Measurements from ENCODE around the gene AGL. TPM values are rescaled to one million over a fixed set of nuclear protein-coding genes. Genes with fewer than 3 reads are reported as not detected.
A peak's percentile ranks its signal among the peaks of the same experiment; 100 is the strongest.
"Not testable (repeated sequence)": the region's sequence is repeated elsewhere in the genome, so short reads cannot be mapped to it uniquely, and the experiment has no call there.

The AGL gene
- total and polyA plus RNA-seq, 5 experiments from 2014 or later: 9.8 to 20.0 (median 11.8) TPM

- POLR2A ChIA-PET: interaction anchor here (1.2 kb wide), 1 partner anchor 9 kb away, joined by 3 read pairs; no protein-coding TSS in a partner anchor
- H3K36me3 Mint-ChIP-seq: peaks cover 0 to 7% (median 5%) of the 10 kb centered on the region in 3 donors
- H3K4me1 Mint-ChIP-seq: no peaks in the 10 kb centered on the region
- ATAC-seq: no peak
- H3K9me3 Mint-ChIP-seq: peaks cover 0 to 6% (median 0%) of the 10 kb centered on the region in 9 donors
- no peak for DNase-seq
- H3K27me3 Mint-ChIP-seq: peaks cover 0 to 10% (median 4%) of the 10 kb centered on the region in 5 donors
- H3K4me3 Mint-ChIP-seq: no peak overlapping the region
- H3K27ac Mint-ChIP-seq: no peak overlapping the region
These were observed 22.2 kb upstream of the AGL start for GRCh38 chr1:99827970-99828369.

GRCh38 chr1:99829269-99829668, 20.9 kb upstream of the AGL start:
- Mint-ChIP-seq H3K27ac (no peak overlapping the region), H3K4me3 (no peak overlapping the region), H3K36me3 (peaks cover 0 to 7% (median 5%) of the 10 kb centered on the region in 3 donors), H3K9me3 (peaks cover 0 to 6% (median 0%) of the 10 kb centered on the region in 9 donors), H3K27me3 (peaks cover 0 to 10% (median 4%) of the 10 kb centered on the region in 5 donors), H3K4me1 (no peaks in the 10 kb centered on the region)
- DNase-seq (no peak), ATAC-seq (no peak)
- POLR2A ChIA-PET: no interaction called here

- H3K27me3 Mint-ChIP-seq, H3K36me3 Mint-ChIP-seq, H3K9me3 Mint-ChIP-seq, POLR2A ChIA-PET, H3K27ac Mint-ChIP-seq, ATAC-seq, H3K4me1 Mint-ChIP-seq, H3K4me3 Mint-ChIP-seq, DNase-seq: not testable (repeated sequence)
These were observed 16.2 kb upstream of the AGL start for GRCh38 chr1:99833911-99834310.

- ATAC-seq, H3K4me3 Mint-ChIP-seq, POLR2A ChIA-PET, H3K4me1 Mint-ChIP-seq, DNase-seq, H3K27me3 Mint-ChIP-seq, H3K27ac Mint-ChIP-seq: not testable (repeated sequence)
- H3K36me3 Mint-ChIP-seq: peaks cover 0 to 14% (median 2%) of the 10 kb centered on the region in 3 donors
- peaks cover 0 to 21% (median 5%) of the 10 kb centered on the region in 9 donors for H3K9me3 Mint-ChIP-seq
These were observed 13.7 kb upstream of the AGL start for GRCh38 chr1:99836171-99837103.

GRCh38 chr1:99840353-99840752, 9.8 kb upstream of the AGL start:
- POLR2A ChIA-PET: not testable (repeated sequence)

GRCh38 chr1:99843760-99844159, 6.4 kb upstream of the AGL start:
- POLR2A ChIA-PET: no interaction called here
- Mint-ChIP-seq H3K36me3 (peaks cover 0 to 14% (median 0%) of the 10 kb centered on the region in 3 donors), H3K9me3 (peaks cover 0 to 19% (median 5%) of the 10 kb centered on the region in 9 donors), H3K4me1 (peaks cover under 1 to 4% (median 3%) of the 10 kb centered on the region in 4 donors), H3K27me3 (peaks cover 0 to 2% (median 0%) of the 10 kb centered on the region in 5 donors), H3K27ac (no peak overlapping the region), H3K4me3 (no peak overlapping the region)
- DNase-seq: no peak
- no peak for ATAC-seq

More at GRCh38 chr1:99840353-99840752, 9.8 kb upstream of the AGL start:
- H3K4me1 Mint-ChIP-seq, H3K27me3 Mint-ChIP-seq, H3K27ac Mint-ChIP-seq, H3K4me3 Mint-ChIP-seq, DNase-seq, ATAC-seq: not testable (repeated sequence)
- Mint-ChIP-seq H3K36me3 (peaks cover 0 to 14% (median 0%) of the 10 kb centered on the region in 3 donors), H3K9me3 (peaks cover 0 to 21% (median 5%) of the 10 kb centered on the region in 9 donors)

GRCh38 chr1:99845201-99845600, 5.0 kb upstream of the AGL start:
- POLR2A ChIA-PET, DNase-seq, ATAC-seq, H3K9me3 Mint-ChIP-seq, H3K27me3 Mint-ChIP-seq, H3K27ac Mint-ChIP-seq, H3K4me3 Mint-ChIP-seq, H3K36me3 Mint-ChIP-seq: not testable (repeated sequence)
- peaks cover 7 to 13% (median 10%) of the 10 kb centered on the region in 4 donors for H3K4me1 Mint-ChIP-seq

- peak overlapping the region; percentile 90 to 100 (median 95) for H3K4me3 Mint-ChIP-seq
- peaks cover 0 to 2% (median 0%) of the 10 kb centered on the region in 5 donors for H3K27me3 Mint-ChIP-seq
- POLR2A ChIA-PET: interaction anchor here (1.3 to 2.2 kb wide), 3 partner anchors 120 to 189 kb away, joined by 6 to 10 read pairs (median 8); partner anchors contain the start of gene SLC35A3
- ATAC-seq: no peak
- no peaks in the 10 kb centered on the region for H3K9me3 Mint-ChIP-seq
- DNase-seq: no peak
- peak overlapping the region; percentile 89 to 99 (median 96) for H3K27ac Mint-ChIP-seq
- H3K4me1 Mint-ChIP-seq: peaks cover 23 to 40% (median 30%) of the 10 kb centered on the region in 4 donors
- peaks cover 3 to 20% (median 14%) of the 10 kb centered on the region in 3 donors for H3K36me3 Mint-ChIP-seq
These were observed 783 bp upstream of the AGL start for GRCh38 chr1:99849413-99849743.

- H3K36me3 Mint-ChIP-seq: peaks cover 3 to 32% (median 23%) of the 10 kb centered on the region in 3 donors
- H3K9me3 Mint-ChIP-seq: no peaks in the 10 kb centered on the region
- peak overlapping the region; percentile 90 to 100 (median 95) for H3K4me3 Mint-ChIP-seq
- ATAC-seq (peak in 1 of 2 donors; percentile 4), DNase-seq (no peak)
- peaks cover 23 to 40% (median 30%) of the 10 kb centered on the region in 4 donors for H3K4me1 Mint-ChIP-seq
- POLR2A ChIA-PET: interaction anchor here (1.0 to 2.0 kb wide), 4 partner anchors 11 to 188 kb away, joined by 3 to 10 read pairs (median 7); partner anchors contain the start of gene SLC35A3
- H3K27me3 Mint-ChIP-seq: peaks cover 0 to 2% (median 0%) of the 10 kb centered on the region in 5 donors
- H3K27ac Mint-ChIP-seq: peak overlapping the region; percentile 91 to 99 (median 96)
These were observed 514 bp downstream of the AGL start for GRCh38 chr1:99850459-99851291.

- ATAC-seq (no peak), DNase-seq (no peak)
- peaks cover 3 to 34% (median 29%) of the 10 kb centered on the region in 3 donors for H3K36me3 Mint-ChIP-seq
- H3K27me3 Mint-ChIP-seq: no peaks in the 10 kb centered on the region
- peaks cover 0 to 3% (median 0%) of the 10 kb centered on the region in 9 donors for H3K9me3 Mint-ChIP-seq
- H3K4me1 Mint-ChIP-seq: peaks cover 23 to 40% (median 30%) of the 10 kb centered on the region in 4 donors
- peak overlapping the region in 7 of 10 donors; percentile 3 to 86 (median 58) for H3K27ac Mint-ChIP-seq
- POLR2A ChIA-PET: no interaction called here
- peak overlapping the region in 9 of 10 donors; percentile 20 to 47 (median 31) for H3K4me3 Mint-ChIP-seq
These were observed 1.8 kb downstream of the AGL start for GRCh38 chr1:99851850-99852454.

- POLR2A ChIA-PET: no interaction called here
- Mint-ChIP-seq H3K9me3 (peaks cover 0 to 3% (median 0%) of the 10 kb centered on the region in 9 donors), H3K4me3 (no peak overlapping the region), H3K27ac (peak overlapping the region in 4 of 10 donors; percentile 14 to 65 (median 40)), H3K27me3 (no peaks in the 10 kb centered on the region), H3K4me1 (peaks cover 23 to 40% (median 30%) of the 10 kb centered on the region in 4 donors), H3K36me3 (peaks cover 3 to 37% (median 29%) of the 10 kb centered on the region in 3 donors)
- ATAC-seq (no peak), DNase-seq (no peak)
These were observed 2.5 kb downstream of the AGL start for GRCh38 chr1:99852648-99853047.

GRCh38 chr1:99855914-99856450, 5.8 kb downstream of the AGL start:
- Mint-ChIP-seq H3K27ac (no peak overlapping the region), H3K36me3 (peaks cover 6 to 43% (median 29%) of the 10 kb centered on the region in 3 donors), H3K4me1 (peaks cover 11 to 19% (median 15%) of the 10 kb centered on the region in 4 donors), H3K27me3 (no peaks in the 10 kb centered on the region), H3K4me3 (no peak overlapping the region), H3K9me3 (peaks cover 0 to 3% (median 0%) of the 10 kb centered on the region in 9 donors)
- no peak for DNase-seq
- no peak for ATAC-seq
- POLR2A ChIA-PET: no interaction called here
